Measurements from ENCODE around the gene FBXW7. TPM values are rescaled to one million over a fixed set of nuclear protein-coding genes. Genes with fewer than 3 reads are reported as not detected.

FBXW7 gene
- total RNA-seq, 4 donors from 2014 or later = 11.6 to 125 (median 49.5) TPM

- no peaks in the 10 kb centered on the region for H3K9me3 ChIP-seq
- intact Hi-C loops (cut with DNase I; ENCODE audit: low total_unique reads) (no loop called here), in situ Hi-C loops (cut with MboI; ENCODE audit: low pct_ligation_motif_present in 1 of 4, low pct_unique_long_range_greater_than_20kb in 1 of 4, low sequenced_read_pairs in 3 of 4) (no loop called here)
- TF ChIP-seq POLR2A (IDR thresholded peaks at IDR 0.05) = no peak
- TF ChIP-seq POLR2AphosphoS5 (IDR thresholded peaks at IDR 0.05) = no peak
- TF ChIP-seq, protein P1, sequence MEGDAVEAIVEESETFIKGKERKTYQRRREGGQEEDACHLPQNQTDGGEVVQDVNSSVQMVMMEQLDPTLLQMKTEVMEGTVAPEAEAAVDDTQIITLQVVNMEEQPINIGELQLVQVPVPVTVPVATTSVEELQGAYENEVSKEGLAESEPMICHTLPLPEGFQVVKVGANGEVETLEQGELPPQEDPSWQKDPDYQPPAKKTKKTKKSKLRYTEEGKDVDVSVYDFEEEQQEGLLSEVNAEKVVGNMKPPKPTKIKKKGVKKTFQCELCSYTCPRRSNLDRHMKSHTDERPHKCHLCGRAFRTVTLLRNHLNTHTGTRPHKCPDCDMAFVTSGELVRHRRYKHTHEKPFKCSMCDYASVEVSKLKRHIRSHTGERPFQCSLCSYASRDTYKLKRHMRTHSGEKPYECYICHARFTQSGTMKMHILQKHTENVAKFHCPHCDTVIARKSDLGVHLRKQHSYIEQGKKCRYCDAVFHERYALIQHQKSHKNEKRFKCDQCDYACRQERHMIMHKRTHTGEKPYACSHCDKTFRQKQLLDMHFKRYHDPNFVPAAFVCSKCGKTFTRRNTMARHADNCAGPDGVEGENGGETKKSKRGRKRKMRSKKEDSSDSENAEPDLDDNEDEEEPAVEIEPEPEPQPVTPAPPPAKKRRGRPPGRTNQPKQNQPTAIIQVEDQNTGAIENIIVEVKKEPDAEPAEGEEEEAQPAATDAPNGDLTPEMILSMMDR (IDR thresholded peaks at IDR 0.05) = no peak
- TF ChIP-seq EP300 (IDR thresholded peaks at IDR 0.05; ENCODE audit: low read depth) = no peak
- no peak for DNase-seq
- H3K36me3 ChIP-seq = no peaks in the 10 kb centered on the region
- H3K27ac ChIP-seq = no peak overlapping the region
- WGBS, 2 donors (ENCODE audit: low coverage in 1 of 2) = 85 to 94% methylated on average over 3 of the region's 3 CpGs
- no peaks in the 10 kb centered on the region for H3K27me3 ChIP-seq
- H3K4me3 ChIP-seq = no peak overlapping the region
- H3K4me1 ChIP-seq = peaks cover 0 to 6% (median 0%) of the 10 kb centered on the region in 4 donors
Measured at GRCh38 chr4:152434011-152434410, 101.9 kb downstream of the FBXW7 start.

DNA sequence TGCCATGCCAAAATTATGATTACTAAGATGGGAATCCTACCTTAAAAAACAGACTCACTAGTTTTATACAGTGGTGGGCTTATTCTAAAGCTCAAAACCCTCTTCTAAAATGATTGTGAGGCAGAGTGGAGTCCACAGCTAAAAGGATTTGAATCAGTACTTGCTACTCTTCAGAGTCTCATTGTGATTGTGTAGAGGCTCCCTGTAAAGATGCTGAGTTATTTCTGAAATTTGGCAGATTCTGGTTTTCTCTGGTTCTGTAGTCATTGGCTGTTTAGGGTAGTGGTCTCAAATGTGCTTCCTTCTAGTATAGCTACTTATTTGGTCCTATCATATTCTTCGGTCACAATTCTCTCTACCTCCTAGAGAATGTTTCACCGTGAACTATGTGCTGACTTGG, 104.1 kb downstream of the FBXW7 start:
- DNase-seq = no peak
- peaks cover 0 to 6% (median 0%) of the 10 kb centered on the region in 4 donors for H3K4me1 ChIP-seq
- TF ChIP-seq POLR2AphosphoS5 (IDR thresholded peaks at IDR 0.05) (no peak), POLR2A (IDR thresholded peaks at IDR 0.05) (no peak), EP300 (IDR thresholded peaks at IDR 0.05; ENCODE audit: low read depth) (no peak)
- TF ChIP-seq, protein P1 (IDR thresholded peaks at IDR 0.05) = no peak
- WGBS, 2 donors (ENCODE audit: low coverage in 1 of 2) = 96 to 100% methylated on average over 2 of the region's 2 CpGs
- H3K27me3 ChIP-seq = no peaks in the 10 kb centered on the region
- intact Hi-C loops (cut with DNase I; ENCODE audit: low total_unique reads) = no loop called here
- in situ Hi-C loops (cut with MboI; ENCODE audit: low pct_ligation_motif_present in 1 of 4, low pct_unique_long_range_greater_than_20kb in 1 of 4, low sequenced_read_pairs in 3 of 4) = no loop called here
- H3K9me3 ChIP-seq = no peaks in the 10 kb centered on the region
- H3K27ac ChIP-seq = no peak overlapping the region
- no peak overlapping the region for H3K4me3 ChIP-seq
- no peaks in the 10 kb centered on the region for H3K36me3 ChIP-seq

DNA sequence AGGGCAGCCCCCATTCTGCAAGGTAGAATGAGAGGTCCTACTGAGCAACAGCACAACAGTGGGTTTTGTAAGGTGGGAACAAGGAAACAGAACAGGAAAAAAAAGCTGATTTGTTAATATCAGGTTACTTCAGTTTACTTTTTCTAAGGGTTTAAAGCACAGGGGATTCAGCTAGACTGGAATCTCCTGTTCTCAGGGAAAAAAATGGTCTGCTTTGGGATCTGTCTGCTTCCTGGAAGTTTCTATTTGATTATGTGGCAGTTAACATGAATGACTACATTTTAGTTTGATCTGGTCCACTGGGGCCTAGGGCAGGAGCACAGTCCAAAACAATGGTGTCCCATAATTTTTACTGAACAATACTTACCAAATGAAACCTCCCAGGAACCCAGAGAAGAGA, 104.6 kb downstream of the FBXW7 start:
- Histone ChIP-seq H3K36me3 (no peaks in the 10 kb centered on the region), H3K4me3 (no peak overlapping the region), H3K4me1 (peaks cover 0 to 8% (median 0%) of the 10 kb centered on the region in 4 donors), H3K27ac (no peak overlapping the region), H3K27me3 (no peaks in the 10 kb centered on the region), H3K9me3 (no peaks in the 10 kb centered on the region)
- in situ Hi-C loops (cut with MboI; ENCODE audit: low pct_ligation_motif_present in 1 of 4, low pct_unique_long_range_greater_than_20kb in 1 of 4, low sequenced_read_pairs in 3 of 4) = no loop called here
- TF ChIP-seq, protein P1 (IDR thresholded peaks at IDR 0.05) = no peak
- TF ChIP-seq POLR2A (IDR thresholded peaks at IDR 0.05) (no peak), POLR2AphosphoS5 (IDR thresholded peaks at IDR 0.05) (no peak), EP300 (IDR thresholded peaks at IDR 0.05; ENCODE audit: low read depth) (no peak)
- intact Hi-C loops (cut with DNase I; ENCODE audit: low total_unique reads) = no loop called here
- no peak for DNase-seq

DNA sequence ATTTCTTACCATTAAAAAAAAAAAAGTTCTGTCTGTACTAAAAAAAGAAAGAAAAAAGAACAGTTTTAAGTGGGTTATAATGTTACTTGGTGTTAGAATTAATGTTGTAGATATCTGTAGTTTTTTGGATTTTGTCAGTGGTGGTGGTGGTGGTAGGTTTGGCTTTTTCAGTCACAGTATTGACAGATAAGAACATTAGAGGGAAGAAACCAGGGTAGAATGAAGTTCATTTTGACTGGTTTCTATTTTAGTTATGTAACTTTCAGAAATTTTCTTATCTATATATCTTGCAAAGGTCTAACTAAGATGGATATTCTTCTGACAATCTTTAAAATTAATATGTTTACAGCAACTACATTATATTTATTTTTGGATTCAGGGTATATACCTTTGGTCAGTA, 105.4 kb downstream of the FBXW7 start:
- no peak overlapping the region for H3K4me3 ChIP-seq
- intact Hi-C loops (cut with DNase I; ENCODE audit: low total_unique reads) (no loop called here), in situ Hi-C loops (cut with MboI; ENCODE audit: low pct_ligation_motif_present in 1 of 4, low pct_unique_long_range_greater_than_20kb in 1 of 4, low sequenced_read_pairs in 3 of 4) (no loop called here)
- TF ChIP-seq POLR2AphosphoS5 (IDR thresholded peaks at IDR 0.05) = no peak
- no peaks in the 10 kb centered on the region for H3K27me3 ChIP-seq
- no peak overlapping the region for H3K27ac ChIP-seq
- H3K36me3 ChIP-seq = no peaks in the 10 kb centered on the region
- H3K9me3 ChIP-seq = no peaks in the 10 kb centered on the region
- H3K4me1 ChIP-seq = peaks cover 0 to 16% (median 2%) of the 10 kb centered on the region in 4 donors
- DNase-seq = no peak

DNA sequence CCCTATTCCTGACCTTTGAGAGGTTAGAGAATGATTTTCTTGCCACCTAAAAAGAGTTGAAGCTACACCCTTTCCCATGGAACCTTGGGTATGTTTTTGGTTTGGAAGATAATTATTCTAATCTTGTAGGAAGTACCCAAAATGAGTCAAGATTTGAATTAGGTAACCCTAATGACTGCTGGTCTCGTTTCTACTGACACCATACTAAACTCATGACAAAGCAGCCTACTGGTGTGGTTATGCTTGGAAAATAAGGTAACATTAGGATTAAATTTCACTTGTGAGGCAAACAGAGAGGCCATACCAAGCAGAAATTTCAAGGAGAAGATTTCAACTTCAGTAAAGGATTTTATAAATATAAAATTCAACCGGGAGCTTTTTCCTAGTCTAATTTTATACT, 107.9 kb downstream of the FBXW7 start:
- intact Hi-C loops (cut with DNase I; ENCODE audit: low total_unique reads) = no loop called here
- DNase-seq = no peak
- Histone ChIP-seq H3K27ac (no peak overlapping the region), H3K4me3 (no peak overlapping the region), H3K9me3 (no peaks in the 10 kb centered on the region), H3K36me3 (no peaks in the 10 kb centered on the region), H3K27me3 (no peaks in the 10 kb centered on the region), H3K4me1 (peaks cover 0 to 21% (median 5%) of the 10 kb centered on the region in 4 donors)
- TF ChIP-seq, protein P1 (IDR thresholded peaks at IDR 0.05) = no peak
- TF ChIP-seq POLR2AphosphoS5 (IDR thresholded peaks at IDR 0.05) (no peak), EP300 (IDR thresholded peaks at IDR 0.05; ENCODE audit: low read depth) (no peak), POLR2A (IDR thresholded peaks at IDR 0.05) (no peak)
- WGBS, 2 donors (ENCODE audit: low coverage in 1 of 2) = 75 to 77% methylated on average over 2 of the region's 2 CpGs
- in situ Hi-C loops (cut with MboI; ENCODE audit: low pct_ligation_motif_present in 1 of 4, low pct_unique_long_range_greater_than_20kb in 1 of 4, low sequenced_read_pairs in 3 of 4) = no loop called here

All from transverse colon (tissue), 4 donors.